A673 (cell line): Measurements from ENCODE around the gene SLC25A36.

Experiments
- CTCF ChIP-seq: fragments of 300-800, 200-600 bp; sonication (generic); conservative IDR thresholded peaks from 2 replicates; pipeline ENCODE4 v1.5.1; 2017; ENCODE audit warnings: low read depth, mild to moderate bottlenecking, antibody characterized with exemption, low read length, moderate library complexity, mixed read lengths
- EZH2 ChIP-seq: fragments of 200-600 bp; sonication (generic); IDR thresholded peaks from 2 replicates; pipeline ENCODE4 v1.6.1; 2017; ENCODE audit warnings: borderline replicate concordance, low read depth, mild to moderate bottlenecking, mixed read lengths, antibody characterized with exemption, low read length; ENCODE audit not compliant: poor library complexity, severe bottlenecking

- peak; percentile 68 for TF ChIP-seq CTCF
- TF ChIP-seq EZH2: no peak
These were observed 43.1 kb upstream of the SLC25A36 start for GRCh38 chr3:140898340-140899180.
